Endothelial cell of umbilical vein (primary cell): ENCODE results near the gene PFKFB3. TPM values are rescaled to one million over a fixed set of nuclear protein-coding genes. Genes with fewer than 3 reads are reported as not detected.
"Not testable (repeated sequence)": the region's sequence is repeated elsewhere in the genome, so short reads cannot be mapped to it uniquely, and the experiment has no call there.

ENCODE experiments used
- BruUV-seq: library from RNA; stranded (reverse); fragments of 400-500 nt; replicated peaks from 2 replicates; lab custom pipeline; 2021; lab: Mats Ljungman, UMichigan
- CTCF ChIA-PET: fragments of 300-600, 350-600 bp; sonication (Branson Sonifier 250); formaldehyde crosslinking; loops from one replicate; lab custom pipeline; 2021; ENCODE audit warnings: antibody characterized with exemption, inconsistent platforms; lab: Charles Lee
- POLR2A ChIA-PET: fragments of 300-600, 350-600 bp; sonication (Branson Sonifier 250); formaldehyde crosslinking; loops from one replicate; lab custom pipeline; 2021; ENCODE audit warnings: antibody characterized with exemption, inconsistent platforms; lab: Charles Lee
- DNase-seq: peaks from one replicate; pipeline ENCODE4 v3.0.0-alpha.2; 2011; ENCODE audit warnings: low read depth, low spot score
- FAIRE-seq: peaks from 2 replicates; lab custom pipeline; 2011; peaks lifted over from hg19 to GRCh38; lab: Jason Lieb, UNC
- H2AFZ ChIP-seq: 2 replicates; pipeline ENCODE4 v1.6.0; 2012; ENCODE audit warnings: low read depth, low read length, control low read depth, inconsistent platforms
- H3K27ac ChIP-seq: 2 replicates; pipeline ENCODE4 v1.5.1; 2011; ENCODE audit warnings: low read depth, mild to moderate bottlenecking, control low read depth, low read length, moderate library complexity; ENCODE audit not compliant: insufficient read depth
- H3K27me3 ChIP-seq, 2 experiments: 2 replicates each; pipeline versions ENCODE4 v1.6.0 to v1.6.1; 2011; ENCODE audit warnings: low read length in 2 of 2, mixed read lengths in 1 of 2; ENCODE audit not compliant: control insufficient read depth in 2 of 2, insufficient read depth in 2 of 2
- H3K36me3 ChIP-seq, 2 experiments: 2 replicates in 1 of 2; 3 replicates in 1 of 2; pipeline ENCODE4 v1.5.1; 2011; ENCODE audit warnings: low read length in 2 of 2, mild to moderate bottlenecking in 1 of 2, moderate library complexity in 1 of 2; ENCODE audit not compliant: control insufficient read depth in 2 of 2, insufficient read depth in 2 of 2; ENCODE audit errors: extremely low read depth in 1 of 2
- H3K4me1 ChIP-seq: 3 replicates; pipeline ENCODE4 v1.5.1; 2011; ENCODE audit warnings: mild to moderate bottlenecking, low read length; ENCODE audit not compliant: control insufficient read depth, insufficient read depth; ENCODE audit errors: extremely low read depth
- H3K4me2 ChIP-seq: 2 replicates; pipeline ENCODE4 v1.6.1; 2011; ENCODE audit warnings: low read length, control low read depth, mixed read lengths; ENCODE audit not compliant: insufficient read depth
- H3K4me3 ChIP-seq, 3 experiments: fragments of 200-600 bp in 1 of 3; sonication (generic), shearing (Covaris generic) in 1 of 3; replicated peaks in 1 of 3; 2 replicates each; pipeline ENCODE4 v1.5.1; 2011 to 2016; ENCODE audit warnings: control low read depth in 3 of 3, low read length in 3 of 3, mild to moderate bottlenecking in 2 of 3, inconsistent platforms in 1 of 3, low read depth in 1 of 3, moderate library complexity in 1 of 3; ENCODE audit not compliant: insufficient read depth in 1 of 3
- H3K79me2 ChIP-seq: 2 replicates; pipeline ENCODE4 v1.6.0; 2012; ENCODE audit warnings: low read length, inconsistent platforms; ENCODE audit not compliant: control insufficient read depth, insufficient read depth
- H3K9ac ChIP-seq: replicated peaks from 2 replicates; pipeline ENCODE3; 2011; ENCODE audit warnings: low read length, control low read depth; ENCODE audit not compliant: insufficient read depth; ENCODE audit errors: extremely low read depth
- H3K9me1 ChIP-seq: replicated peaks from 3 replicates; pipeline ENCODE4 v1.6.0; 2011; ENCODE audit warnings: mild to moderate bottlenecking, low read length; ENCODE audit not compliant: control insufficient read depth, insufficient read depth; ENCODE audit errors: extremely low read depth
- H3K9me3 ChIP-seq: replicated peaks from 2 replicates; pipeline ENCODE4 v1.5.1; 2012; ENCODE audit warnings: low read length, inconsistent platforms; ENCODE audit not compliant: control insufficient read depth, insufficient read depth
- H4K20me1 ChIP-seq: replicated peaks from 2 replicates; pipeline ENCODE3; 2011; ENCODE audit warnings: mild to moderate bottlenecking, low read length; ENCODE audit not compliant: control insufficient read depth, insufficient read depth; ENCODE audit errors: extremely low read depth
- FOS ChIP-seq: IDR thresholded peaks from 2 replicates; pipeline ENCODE4 v1.6.1; 2011; ENCODE audit warnings: mild to moderate bottlenecking, low read length, moderate library complexity, borderline replicate concordance; ENCODE audit not compliant: insufficient read depth
- GATA2 ChIP-seq: IDR thresholded peaks from 2 replicates; pipeline ENCODE4 v1.7.0; 2011; ENCODE audit warnings: low read depth, mild to moderate bottlenecking, moderate library complexity, mixed read lengths, low read length; ENCODE audit not compliant: insufficient read length, insufficient read depth
- JUN ChIP-seq: IDR thresholded peaks from 2 replicates; pipeline ENCODE4 v1.6.1; 2011; ENCODE audit warnings: borderline replicate concordance, low read depth; ENCODE audit not compliant: insufficient read length, insufficient read depth
- MAX ChIP-seq: IDR thresholded peaks from 2 replicates; pipeline ENCODE4 v1.6.1; 2011; ENCODE audit not compliant: insufficient read depth, insufficient read length
- MYC ChIP-seq: IDR thresholded peaks from one replicate; pipeline ENCODE4 v1.6.1; 2011; ENCODE audit warnings: mild to moderate bottlenecking, low read depth, low read length
- POLR2AphosphoS5 ChIP-seq: IDR thresholded peaks from 2 replicates; pipeline ENCODE4 v1.6.1; 2012; ENCODE audit warnings: low read depth, mild to moderate bottlenecking, control low read depth, low read length, moderate library complexity; ENCODE audit not compliant: insufficient read depth
- dilution Hi-C: fragments of 300-500 bp; cut with MboI; formaldehyde crosslinking; loops from one replicate; pipeline ENCODE4 v1.15.0; 2019; ENCODE audit warnings: low sequenced_read_pairs; ENCODE audit not compliant: extremely low pct_ligation_motif_present
- intact Hi-C: fragments of 100-400 bp; cut with micrococcal nuclease; formaldehyde crosslinking; loops from one replicate; pipeline ENCODE4 v1.10.0; 2022
- polyA plus RNA-seq, 4 experiments: library from polyadenylated mRNA; depleted of rRNA in 3 of 4; stranded (reverse) in 3 of 4; unstranded in 1 of 4; fragments of >200 nt; gene quantifications; 2 replicates each; pipeline versions ENCODE4 v1.2.1 to v1.2.3, GENCODE V29; 2011 to 2012; ENCODE audit warnings: missing spikeins in 1 of 4
- total RNA-seq: library from RNA; stranded (reverse); gene quantifications from 2 replicates; pipeline ENCODE4 v1.2.3, GENCODE V29; 2021

The PFKFB3 gene
- total and polyA plus RNA-seq, 2 donors (not counting 3 experiments of a cell fraction or from before 2014, with no cell fraction given) = 15.8 to 33.7 TPM

GRCh38 chr10:6186894-6187256, 15.9 kb upstream of the PFKFB3 start:
- ChIA-PET POLR2A (interaction anchor here (1.6 kb wide), 1 partner anchor 16 kb away, joined by 3 read pairs; the partner anchor contains the start of gene PFKFB3), CTCF (interaction anchor here (1.9 kb wide), 1 partner anchor 15 kb away, joined by 8 read pairs; the partner anchor contains the start of gene PFKFB3)
- H3K9me1 ChIP-seq = no peaks in the 10 kb centered on the region
- no peak overlapping the region for H3K4me3 ChIP-seq
- DNase-seq = no peak
- intact Hi-C loops (no loop called here), dilution Hi-C loops (no loop called here)
- no peak for FAIRE-seq
- BruUV-seq = no TSS peak
- no peak for TF ChIP-seq FOS
- no peak for TF ChIP-seq GATA2
- no peak overlapping the region for H3K4me2 ChIP-seq
- peaks cover 17% of the 10 kb centered on the region for H3K4me1 ChIP-seq
- H3K27ac ChIP-seq = no peak overlapping the region
- H3K79me2 ChIP-seq = peaks cover 6% of the 10 kb centered on the region
- H4K20me1 ChIP-seq = no peaks in the 10 kb centered on the region
- no peak overlapping the region for H3K9ac ChIP-seq
- H3K9me3 ChIP-seq = no peaks in the 10 kb centered on the region
- H3K36me3 ChIP-seq = no peaks in the 10 kb centered on the region
- no peaks in the 10 kb centered on the region for H3K27me3 ChIP-seq
- H2AFZ ChIP-seq = no peak overlapping the region

GRCh38 chr10:6187278-6187677, 15.5 kb upstream of the PFKFB3 start:
- Histone ChIP-seq H3K9ac (no peak overlapping the region), H3K4me3 (no peak overlapping the region), H3K27ac (no peak overlapping the region), H3K9me3 (no peaks in the 10 kb centered on the region), H3K4me2 (no peak overlapping the region), H3K4me1 (peaks cover 17% of the 10 kb centered on the region), H2AFZ (no peak overlapping the region), H3K27me3 (no peaks in the 10 kb centered on the region), H4K20me1 (no peaks in the 10 kb centered on the region), H3K36me3 (no peaks in the 10 kb centered on the region), H3K9me1 (no peaks in the 10 kb centered on the region), H3K79me2 (peaks cover 7% of the 10 kb centered on the region)
- FAIRE-seq (no peak), DNase-seq (no peak)
- ChIA-PET CTCF (interaction anchor here (1.7 to 1.9 kb wide), 2 partner anchors 15 to 215 kb away, joined by 6 to 8 read pairs; partner anchors contain the start of gene PFKFB3), POLR2A (interaction anchor here (1.6 kb wide), 1 partner anchor 15 kb away, joined by 3 read pairs; the partner anchor contains the start of gene PFKFB3)
- TF ChIP-seq POLR2AphosphoS5 (no peak), MAX (no peak), MYC (no peak), JUN (no peak)
- BruUV-seq = no TSS peak
- intact Hi-C loops (no loop called here), dilution Hi-C loops (no loop called here)

DNA sequence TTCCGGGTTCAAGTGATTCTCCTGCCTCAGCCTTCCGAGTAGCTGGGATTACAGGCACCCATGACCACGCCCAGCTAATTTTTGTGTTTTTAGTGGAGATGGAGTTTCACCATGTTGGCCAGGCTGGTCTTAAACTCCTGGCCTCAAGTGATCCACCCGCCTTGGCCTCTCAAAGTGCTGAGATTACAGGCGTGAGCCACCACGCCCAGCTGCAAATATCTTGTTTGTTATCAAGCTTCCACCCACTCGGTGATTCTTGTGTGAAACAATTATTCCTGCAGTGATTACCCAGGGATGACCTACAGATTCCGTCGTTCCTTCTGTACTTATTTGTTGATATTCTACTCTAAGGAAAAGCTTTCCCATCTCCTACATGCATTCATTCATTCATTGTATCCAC, 12.7 kb upstream of the PFKFB3 start:
- ChIA-PET CTCF (interaction anchor here (1.5 kb wide), 2 partner anchors 11 to 12 kb away, joined by 3 to 5 read pairs; partner anchors contain the start of gene PFKFB3), POLR2A (interaction anchor here (0.9 kb wide), 1 partner anchor 13 kb away, joined by 3 read pairs; the partner anchor contains the start of gene PFKFB3)
- H3K9me1 ChIP-seq, H3K36me3 ChIP-seq, H3K9ac ChIP-seq, H3K9me3 ChIP-seq, H3K27me3 ChIP-seq, DNase-seq, intact Hi-C loops, dilution Hi-C loops, H3K4me3 ChIP-seq, H3K79me2 ChIP-seq, BruUV-seq, H4K20me1 ChIP-seq, H3K27ac ChIP-seq, FAIRE-seq, H3K4me2 ChIP-seq, H2AFZ ChIP-seq: not testable (repeated sequence)
- H3K4me1 ChIP-seq = peaks cover 18% of the 10 kb centered on the region
